Mesendoderm (in vitro differentiated cells): ENCODE data around the gene ERC2.

Experiments used
- DNase-seq: peaks from one replicate; pipeline ENCODE4 v3.0.0; 2013
- H2AK5ac ChIP-seq: 2 replicates; pipeline ENCODE4 v1.6.1; 2013; ENCODE audit warnings: low read length, inconsistent platforms
- H2BK120ac ChIP-seq: 2 replicates; pipeline ENCODE4 v1.6.1; 2013; ENCODE audit warnings: low read depth, mild to moderate bottlenecking, low read length, moderate library complexity, mixed read lengths
- H2BK15ac ChIP-seq: replicated peaks from 2 replicates; pipeline ENCODE4 v1.6.1; 2013; ENCODE audit warnings: low read depth, mild to moderate bottlenecking, moderate library complexity
- H2BK5ac ChIP-seq: 2 replicates; pipeline ENCODE4 v1.6.1; 2013; ENCODE audit warnings: low read length, inconsistent platforms
- H3K18ac ChIP-seq: 2 replicates; pipeline ENCODE4 v1.6.1; 2013; ENCODE audit warnings: mild to moderate bottlenecking, low read length, mixed read lengths
- H3K23ac ChIP-seq: one replicate; pipeline ENCODE4 v1.6.1; 2013; ENCODE audit warnings: low read length
- H3K27ac ChIP-seq: 2 replicates; pipeline ENCODE4 v1.5.1; 2013; ENCODE audit warnings: low read depth, mild to moderate bottlenecking, inconsistent platforms, low read length, moderate library complexity
- H3K27me3 ChIP-seq: 2 replicates; pipeline ENCODE4 v1.6.1; 2013; ENCODE audit warnings: low read length, control low read depth, mild to moderate bottlenecking, inconsistent platforms; ENCODE audit not compliant: insufficient read depth, poor library complexity
- H3K36me3 ChIP-seq: 2 replicates; pipeline ENCODE4 v1.6.1; 2013; ENCODE audit warnings: low read length, inconsistent platforms; ENCODE audit not compliant: control insufficient read depth, insufficient read depth
- H3K4ac ChIP-seq: one replicate; pipeline ENCODE4 v1.6.1; 2013; ENCODE audit warnings: low read depth, mild to moderate bottlenecking, low read length, moderate library complexity
- H3K4me1 ChIP-seq: 2 replicates; pipeline ENCODE4 v1.6.1; 2013; ENCODE audit warnings: low read depth, low read length, inconsistent platforms; ENCODE audit not compliant: control insufficient read depth
- H3K4me2 ChIP-seq: 2 replicates; pipeline ENCODE4 v1.6.1; 2013; ENCODE audit warnings: low read length
- H3K4me3 ChIP-seq: 2 replicates; pipeline ENCODE4 v1.5.1; 2013; ENCODE audit warnings: mild to moderate bottlenecking, low read length
- H3K56ac ChIP-seq: one replicate; pipeline ENCODE4 v1.6.1; 2013; ENCODE audit warnings: low read length
- H3K79me1 ChIP-seq: 2 replicates; pipeline ENCODE4 v1.6.1; 2013; ENCODE audit warnings: low read length, inconsistent platforms
- H3K79me2 ChIP-seq: 2 replicates; pipeline ENCODE4 v1.6.1; 2013; ENCODE audit warnings: mild to moderate bottlenecking, low read length; ENCODE audit not compliant: control insufficient read depth, insufficient read depth
- H3K9ac ChIP-seq: 2 replicates; pipeline ENCODE4 v1.6.1; 2013; ENCODE audit warnings: low read length, inconsistent platforms
- H4K5ac ChIP-seq: one replicate; pipeline ENCODE4 v1.6.1; 2013; ENCODE audit warnings: low read length
- H4K8ac ChIP-seq: one replicate; pipeline ENCODE4 v1.6.1; 2013; ENCODE audit warnings: low read depth, mild to moderate bottlenecking, control low read depth, low read length, moderate library complexity
- WGBS: extraction: QIAGEN DNeasy Blood & Tissue Kit; methylation state at CpG from one replicate; pipeline ENCODE4 v1.1.7; 2013; ENCODE audit warnings: low lambda C conversion rate, missing lambda C conversion rate; ENCODE audit not compliant: insufficient coverage; ENCODE audit errors: extremely low coverage; 5-methylcytosine and 5-hydroxymethylcytosine counted together

Gene ERC2

GRCh38 chr3:55691141-55691540, 777.1 kb downstream of the ERC2 start:
- no peak overlapping the region for H2BK15ac ChIP-seq
- peaks cover 7% of the 10 kb centered on the region for H3K4me1 ChIP-seq
- H3K56ac ChIP-seq: no peak overlapping the region
- no peak overlapping the region for H3K4me2 ChIP-seq
- no peak overlapping the region for H2BK120ac ChIP-seq
- no peak overlapping the region for H3K23ac ChIP-seq
- H4K5ac ChIP-seq: no peak overlapping the region
- no CpG with 5 or more reads among the region's 4 CpGs for WGBS
- no peak overlapping the region for H2BK5ac ChIP-seq
- no peaks in the 10 kb centered on the region for H3K36me3 ChIP-seq
- no peak overlapping the region for H3K18ac ChIP-seq
- H3K79me2 ChIP-seq: no peaks in the 10 kb centered on the region
- no peaks in the 10 kb centered on the region for H3K79me1 ChIP-seq
- H2AK5ac ChIP-seq: no peak overlapping the region
- no peaks in the 10 kb centered on the region for H3K27me3 ChIP-seq
- H3K4me3 ChIP-seq: no peak overlapping the region
- H3K27ac ChIP-seq: no peak overlapping the region
- H3K9ac ChIP-seq: peak overlapping the region; percentile 17
- no peak overlapping the region for H4K8ac ChIP-seq
- no peak overlapping the region for H3K4ac ChIP-seq
- no peak for DNase-seq

- Histone ChIP-seq H3K36me3 (no peaks in the 10 kb centered on the region), H3K9ac (no peak overlapping the region), H4K5ac (no peak overlapping the region), H3K4ac (no peak overlapping the region), H3K79me2 (no peaks in the 10 kb centered on the region), H2AK5ac (no peak overlapping the region), H2BK15ac (no peak overlapping the region), H3K79me1 (no peaks in the 10 kb centered on the region), H3K27ac (no peak overlapping the region), H3K23ac (no peak overlapping the region), H3K4me2 (no peak overlapping the region), H3K56ac (no peak overlapping the region), H2BK5ac (no peak overlapping the region), H3K4me1 (peaks cover 7% of the 10 kb centered on the region), H3K4me3 (no peak overlapping the region), H4K8ac (no peak overlapping the region), H2BK120ac (no peak overlapping the region), H3K18ac (no peak overlapping the region), H3K27me3 (no peaks in the 10 kb centered on the region)
- no CpG with 5 or more reads among the region's 3 CpGs for WGBS
- peak; percentile 83 for DNase-seq
These were observed 777.5 kb downstream of the ERC2 start for GRCh38 chr3:55690726-55691125.

GRCh38 chr3:55690177-55690576, 778.1 kb downstream of the ERC2 start:
- Histone ChIP-seq H3K23ac (no peak overlapping the region), H3K79me1 (no peaks in the 10 kb centered on the region), H3K9ac (no peak overlapping the region), H3K4me1 (peaks cover 7% of the 10 kb centered on the region), H2BK120ac (no peak overlapping the region), H2AK5ac (no peak overlapping the region), H3K79me2 (no peaks in the 10 kb centered on the region), H4K8ac (no peak overlapping the region), H2BK5ac (no peak overlapping the region), H3K4me2 (no peak overlapping the region), H3K36me3 (no peaks in the 10 kb centered on the region), H3K18ac (peak overlapping the region; percentile 62), H3K27me3 (no peaks in the 10 kb centered on the region), H4K5ac (no peak overlapping the region), H2BK15ac (no peak overlapping the region), H3K4me3 (no peak overlapping the region), H3K27ac (no peak overlapping the region), H3K56ac (no peak overlapping the region), H3K4ac (no peak overlapping the region)
- no CpG with 5 or more reads among the region's 3 CpGs for WGBS
- peak; percentile 33 for DNase-seq

- no peaks in the 10 kb centered on the region for H3K36me3 ChIP-seq
- no peak for DNase-seq
- H3K18ac ChIP-seq: no peak overlapping the region
- H3K79me1 ChIP-seq: no peaks in the 10 kb centered on the region
- no peak overlapping the region for H3K9ac ChIP-seq
- H3K56ac ChIP-seq: no peak overlapping the region
- H3K27me3 ChIP-seq: no peaks in the 10 kb centered on the region
- no peak overlapping the region for H3K23ac ChIP-seq
- no peaks in the 10 kb centered on the region for H3K79me2 ChIP-seq
- H2BK120ac ChIP-seq: no peak overlapping the region
- peaks cover 5% of the 10 kb centered on the region for H3K4me1 ChIP-seq
- no peak overlapping the region for H3K4me3 ChIP-seq
- no peak overlapping the region for H3K4ac ChIP-seq
- H2BK15ac ChIP-seq: no peak overlapping the region
- no peak overlapping the region for H2AK5ac ChIP-seq
- no peak overlapping the region for H3K27ac ChIP-seq
- H3K4me2 ChIP-seq: no peak overlapping the region
- no peak overlapping the region for H4K5ac ChIP-seq
- no CpG with 5 or more reads among the region's 3 CpGs for WGBS
- no peak overlapping the region for H4K8ac ChIP-seq
- H2BK5ac ChIP-seq: no peak overlapping the region
These were observed 780.1 kb downstream of the ERC2 start for GRCh38 chr3:55688154-55688553.

GRCh38 chr3:55687526-55687925, 780.7 kb downstream of the ERC2 start:
- no peak overlapping the region for H3K9ac ChIP-seq
- H3K4me1 ChIP-seq: peaks cover 5% of the 10 kb centered on the region
- H3K27ac ChIP-seq: no peak overlapping the region
- no peak overlapping the region for H2AK5ac ChIP-seq
- H4K5ac ChIP-seq: no peak overlapping the region
- no peak overlapping the region for H3K56ac ChIP-seq
- no peak for DNase-seq
- H3K36me3 ChIP-seq: no peaks in the 10 kb centered on the region
- WGBS: no CpG with 5 or more reads among the region's 5 CpGs
- no peaks in the 10 kb centered on the region for H3K79me2 ChIP-seq
- no peak overlapping the region for H4K8ac ChIP-seq
- H2BK5ac ChIP-seq: no peak overlapping the region
- no peak overlapping the region for H2BK120ac ChIP-seq
- no peak overlapping the region for H3K4me2 ChIP-seq
- H3K23ac ChIP-seq: no peak overlapping the region
- H3K4me3 ChIP-seq: no peak overlapping the region
- H3K4ac ChIP-seq: no peak overlapping the region
- H3K18ac ChIP-seq: peak overlapping the region; percentile 39
- H3K27me3 ChIP-seq: no peaks in the 10 kb centered on the region
- no peak overlapping the region for H2BK15ac ChIP-seq
- H3K79me1 ChIP-seq: no peaks in the 10 kb centered on the region

GRCh38 chr3:55686426-55687254, 781.6 kb downstream of the ERC2 start:
- H2BK15ac ChIP-seq: no peak overlapping the region
- no peaks in the 10 kb centered on the region for H3K36me3 ChIP-seq
- H3K18ac ChIP-seq: no peak overlapping the region
- H3K4me3 ChIP-seq: no peak overlapping the region
- H2BK120ac ChIP-seq: no peak overlapping the region
- no peak overlapping the region for H2AK5ac ChIP-seq
- H3K4me1 ChIP-seq: peaks cover 5% of the 10 kb centered on the region
- H3K4me2 ChIP-seq: no peak overlapping the region
- no peak overlapping the region for H3K9ac ChIP-seq
- no CpG with 5 or more reads among the region's 11 CpGs for WGBS
- DNase-seq: peak; percentile 73
- no peaks in the 10 kb centered on the region for H3K79me1 ChIP-seq
- H2BK5ac ChIP-seq: no peak overlapping the region
- no peak overlapping the region for H3K23ac ChIP-seq
- no peak overlapping the region for H3K56ac ChIP-seq
- H3K27ac ChIP-seq: no peak overlapping the region
- H4K5ac ChIP-seq: no peak overlapping the region
- H3K4ac ChIP-seq: no peak overlapping the region
- no peaks in the 10 kb centered on the region for H3K79me2 ChIP-seq
- no peaks in the 10 kb centered on the region for H3K27me3 ChIP-seq
- peak overlapping the region; percentile 13 for H4K8ac ChIP-seq
